Neural progenitor cell (in vitro differentiated cells): ENCODE measurements around the gene SNAI1.

ENCODE experiments used
- CTCF ChIP-seq: fragments of 200-600 bp; sonication (generic); IDR thresholded peaks from 2 replicates; pipeline ENCODE4 v1.5.1; 2017; ENCODE audit warnings: antibody characterized with exemption, mild to moderate bottlenecking
- EZH2 ChIP-seq: fragments of 200-600 bp; sonication (generic); IDR thresholded peaks from 2 replicates; pipeline ENCODE4 v1.6.1; 2017; ENCODE audit warnings: antibody characterized with exemption, mild to moderate bottlenecking, moderate library complexity

- TF ChIP-seq EZH2 (no peak), CTCF (no peak)
Observed at GRCh38 chr20:50029697-50030461, 47.1 kb downstream of the SNAI1 start.
